Endothelial cell of umbilical vein (primary cell): Measurements from ENCODE around the gene COMMD7. TPM values are rescaled to one million over a fixed set of nuclear protein-coding genes. Genes with fewer than 3 reads are reported as not detected.

Source experiments
- BruUV-seq: library from RNA; stranded (reverse); fragments of 400-500 nt; replicated peaks from 2 replicates; lab custom pipeline; 2021; lab: Mats Ljungman, UMichigan
- CTCF ChIA-PET: fragments of 300-600, 350-600 bp; sonication (Branson Sonifier 250); formaldehyde crosslinking; loops from one replicate; lab custom pipeline; 2021; ENCODE audit warnings: antibody characterized with exemption, inconsistent platforms; lab: Charles Lee
- POLR2A ChIA-PET: fragments of 300-600, 350-600 bp; sonication (Branson Sonifier 250); formaldehyde crosslinking; loops from one replicate; lab custom pipeline; 2021; ENCODE audit warnings: antibody characterized with exemption, inconsistent platforms; lab: Charles Lee
- DNase-seq: peaks from one replicate; pipeline ENCODE4 v3.0.0-alpha.2; 2011; ENCODE audit warnings: low read depth, low spot score
- FAIRE-seq: peaks from 2 replicates; lab custom pipeline; 2011; peaks lifted over from hg19 to GRCh38; lab: Jason Lieb, UNC
- H2AFZ ChIP-seq: 2 replicates; pipeline ENCODE4 v1.6.0; 2012; ENCODE audit warnings: low read depth, low read length, control low read depth, inconsistent platforms
- H3K27ac ChIP-seq: 2 replicates; pipeline ENCODE4 v1.5.1; 2011; ENCODE audit warnings: low read depth, mild to moderate bottlenecking, control low read depth, low read length, moderate library complexity; ENCODE audit not compliant: insufficient read depth
- H3K27me3 ChIP-seq, 2 experiments: 2 replicates each; pipeline versions ENCODE4 v1.6.0 to v1.6.1; 2011; ENCODE audit warnings: low read length in 2 of 2, mixed read lengths in 1 of 2; ENCODE audit not compliant: control insufficient read depth in 2 of 2, insufficient read depth in 2 of 2
- H3K36me3 ChIP-seq, 2 experiments: 2 replicates in 1 of 2; 3 replicates in 1 of 2; pipeline ENCODE4 v1.5.1; 2011; ENCODE audit warnings: low read length in 2 of 2, mild to moderate bottlenecking in 1 of 2, moderate library complexity in 1 of 2; ENCODE audit not compliant: control insufficient read depth in 2 of 2, insufficient read depth in 2 of 2; ENCODE audit errors: extremely low read depth in 1 of 2
- H3K4me1 ChIP-seq: 3 replicates; pipeline ENCODE4 v1.5.1; 2011; ENCODE audit warnings: mild to moderate bottlenecking, low read length; ENCODE audit not compliant: control insufficient read depth, insufficient read depth; ENCODE audit errors: extremely low read depth
- H3K4me2 ChIP-seq: 2 replicates; pipeline ENCODE4 v1.6.1; 2011; ENCODE audit warnings: low read length, control low read depth, mixed read lengths; ENCODE audit not compliant: insufficient read depth
- H3K4me3 ChIP-seq, 3 experiments: fragments of 200-600 bp in 1 of 3; sonication (generic), shearing (Covaris generic) in 1 of 3; replicated peaks in 1 of 3; 2 replicates each; pipeline ENCODE4 v1.5.1; 2011 to 2016; ENCODE audit warnings: control low read depth in 3 of 3, low read length in 3 of 3, mild to moderate bottlenecking in 2 of 3, inconsistent platforms in 1 of 3, low read depth in 1 of 3, moderate library complexity in 1 of 3; ENCODE audit not compliant: insufficient read depth in 1 of 3
- H3K79me2 ChIP-seq: 2 replicates; pipeline ENCODE4 v1.6.0; 2012; ENCODE audit warnings: low read length, inconsistent platforms; ENCODE audit not compliant: control insufficient read depth, insufficient read depth
- H3K9ac ChIP-seq: replicated peaks from 2 replicates; pipeline ENCODE3; 2011; ENCODE audit warnings: low read length, control low read depth; ENCODE audit not compliant: insufficient read depth; ENCODE audit errors: extremely low read depth
- H3K9me1 ChIP-seq: replicated peaks from 3 replicates; pipeline ENCODE4 v1.6.0; 2011; ENCODE audit warnings: mild to moderate bottlenecking, low read length; ENCODE audit not compliant: control insufficient read depth, insufficient read depth; ENCODE audit errors: extremely low read depth
- H3K9me3 ChIP-seq: replicated peaks from 2 replicates; pipeline ENCODE4 v1.5.1; 2012; ENCODE audit warnings: low read length, inconsistent platforms; ENCODE audit not compliant: control insufficient read depth, insufficient read depth
- H4K20me1 ChIP-seq: replicated peaks from 2 replicates; pipeline ENCODE3; 2011; ENCODE audit warnings: mild to moderate bottlenecking, low read length; ENCODE audit not compliant: control insufficient read depth, insufficient read depth; ENCODE audit errors: extremely low read depth
- EZH2 ChIP-seq: IDR thresholded peaks from 2 replicates; pipeline ENCODE4 v1.6.1; 2012; ENCODE audit warnings: borderline replicate concordance, low read depth, mild to moderate bottlenecking, moderate library complexity, low read length, inconsistent platforms; ENCODE audit not compliant: severe bottlenecking
- FOS ChIP-seq: IDR thresholded peaks from 2 replicates; pipeline ENCODE4 v1.6.1; 2011; ENCODE audit warnings: mild to moderate bottlenecking, low read length, moderate library complexity, borderline replicate concordance; ENCODE audit not compliant: insufficient read depth
- GATA2 ChIP-seq: IDR thresholded peaks from 2 replicates; pipeline ENCODE4 v1.7.0; 2011; ENCODE audit warnings: low read depth, mild to moderate bottlenecking, moderate library complexity, mixed read lengths, low read length; ENCODE audit not compliant: insufficient read length, insufficient read depth
- JUN ChIP-seq: IDR thresholded peaks from 2 replicates; pipeline ENCODE4 v1.6.1; 2011; ENCODE audit warnings: borderline replicate concordance, low read depth; ENCODE audit not compliant: insufficient read length, insufficient read depth
- MYC ChIP-seq: IDR thresholded peaks from one replicate; pipeline ENCODE4 v1.6.1; 2011; ENCODE audit warnings: mild to moderate bottlenecking, low read depth, low read length
- POLR2A ChIP-seq: IDR thresholded peaks from 2 replicates; pipeline ENCODE4 v1.6.1; 2012; ENCODE audit warnings: low read depth, mild to moderate bottlenecking, control low read depth, low read length
- POLR2AphosphoS5 ChIP-seq: IDR thresholded peaks from 2 replicates; pipeline ENCODE4 v1.6.1; 2012; ENCODE audit warnings: low read depth, mild to moderate bottlenecking, control low read depth, low read length, moderate library complexity; ENCODE audit not compliant: insufficient read depth
- dilution Hi-C: fragments of 300-500 bp; cut with MboI; formaldehyde crosslinking; loops from one replicate; pipeline ENCODE4 v1.15.0; 2019; ENCODE audit warnings: low sequenced_read_pairs; ENCODE audit not compliant: extremely low pct_ligation_motif_present
- intact Hi-C: fragments of 100-400 bp; cut with micrococcal nuclease; formaldehyde crosslinking; loops from one replicate; pipeline ENCODE4 v1.10.0; 2022
- polyA plus RNA-seq, 4 experiments: library from polyadenylated mRNA; depleted of rRNA in 3 of 4; stranded (reverse) in 3 of 4; unstranded in 1 of 4; fragments of >200 nt; gene quantifications; 2 replicates each; pipeline versions ENCODE4 v1.2.1 to v1.2.3, GENCODE V29; 2011 to 2012; ENCODE audit warnings: missing spikeins in 1 of 4
- total RNA-seq: library from RNA; stranded (reverse); gene quantifications from 2 replicates; pipeline ENCODE4 v1.2.3, GENCODE V29; 2021
- TF ChIP-seq, protein P1 (sequence below): IDR thresholded peaks from 2 replicates; pipeline ENCODE4 v1.6.1; 2011; ENCODE audit not compliant: insufficient read depth, insufficient read length
- TF ChIP-seq, protein P2 (sequence below), 2 donors: IDR thresholded peaks; 1 replicate in 1 of 2; 2 replicates in 1 of 2; pipeline ENCODE4 v1.5.1; 2011; ENCODE audit warnings: low read length in 2 of 2, mild to moderate bottlenecking in 2 of 2, moderate library complexity in 2 of 2, control low read depth in 1 of 2, inconsistent platforms in 1 of 2, low read depth in 1 of 2; ENCODE audit not compliant: insufficient read depth in 1 of 2; ENCODE audit errors: extremely low read depth in 1 of 2

The COMMD7 gene
- total and polyA plus RNA-seq, 2 donors (not counting 3 experiments of a cell fraction or from before 2014, with no cell fraction given): 58.8 to 72.9 TPM

GRCh38 chr20:32667027-32667426 is 76.2 kb downstream of the COMMD7 start:
- H3K79me2 ChIP-seq: no peaks in the 10 kb centered on the region
- no peak overlapping the region for H3K4me3 ChIP-seq
- no peaks in the 10 kb centered on the region for H3K9me1 ChIP-seq
- H4K20me1 ChIP-seq: no peaks in the 10 kb centered on the region
- H3K4me1 ChIP-seq: peaks cover 3% of the 10 kb centered on the region
- no peaks in the 10 kb centered on the region for H3K9me3 ChIP-seq
- FAIRE-seq (no peak), DNase-seq (no peak)
- H3K36me3 ChIP-seq: no peaks in the 10 kb centered on the region
- CTCF ChIA-PET: interaction anchor here (0.9 kb wide), 1 partner anchor 111 kb away, joined by 7 read pairs; no protein-coding TSS in a partner anchor
- POLR2A ChIA-PET: no interaction called here
- intact Hi-C loops: no loop called here
- dilution Hi-C loops: no loop called here
- no peak overlapping the region for H2AFZ ChIP-seq
- H3K4me2 ChIP-seq: no peak overlapping the region
- BruUV-seq: no TSS peak
- TF ChIP-seq, protein P1, sequence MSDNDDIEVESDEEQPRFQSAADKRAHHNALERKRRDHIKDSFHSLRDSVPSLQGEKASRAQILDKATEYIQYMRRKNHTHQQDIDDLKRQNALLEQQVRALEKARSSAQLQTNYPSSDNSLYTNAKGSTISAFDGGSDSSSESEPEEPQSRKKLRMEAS: no peak
- TF ChIP-seq MYC (no peak), FOS (no peak), GATA2 (no peak), POLR2AphosphoS5 (no peak), JUN (no peak), POLR2A (no peak), EZH2 (no peak)
- TF ChIP-seq, protein P2, sequence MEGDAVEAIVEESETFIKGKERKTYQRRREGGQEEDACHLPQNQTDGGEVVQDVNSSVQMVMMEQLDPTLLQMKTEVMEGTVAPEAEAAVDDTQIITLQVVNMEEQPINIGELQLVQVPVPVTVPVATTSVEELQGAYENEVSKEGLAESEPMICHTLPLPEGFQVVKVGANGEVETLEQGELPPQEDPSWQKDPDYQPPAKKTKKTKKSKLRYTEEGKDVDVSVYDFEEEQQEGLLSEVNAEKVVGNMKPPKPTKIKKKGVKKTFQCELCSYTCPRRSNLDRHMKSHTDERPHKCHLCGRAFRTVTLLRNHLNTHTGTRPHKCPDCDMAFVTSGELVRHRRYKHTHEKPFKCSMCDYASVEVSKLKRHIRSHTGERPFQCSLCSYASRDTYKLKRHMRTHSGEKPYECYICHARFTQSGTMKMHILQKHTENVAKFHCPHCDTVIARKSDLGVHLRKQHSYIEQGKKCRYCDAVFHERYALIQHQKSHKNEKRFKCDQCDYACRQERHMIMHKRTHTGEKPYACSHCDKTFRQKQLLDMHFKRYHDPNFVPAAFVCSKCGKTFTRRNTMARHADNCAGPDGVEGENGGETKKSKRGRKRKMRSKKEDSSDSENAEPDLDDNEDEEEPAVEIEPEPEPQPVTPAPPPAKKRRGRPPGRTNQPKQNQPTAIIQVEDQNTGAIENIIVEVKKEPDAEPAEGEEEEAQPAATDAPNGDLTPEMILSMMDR (IDR thresholded peaks at IDR 0.05; ENCODE audit: extremely low read depth in 1 of 2, insufficient read depth in 1 of 2, low read depth in 1 of 2, low read length in 2 of 2): no peak
- H3K27me3 ChIP-seq: no peaks in the 10 kb centered on the region
- H3K27ac ChIP-seq: no peak overlapping the region
- no peak overlapping the region for H3K9ac ChIP-seq
